GM12878 (cell line): ENCODE data around the gene FAM161A. TPM values are rescaled to one million over a fixed set of nuclear protein-coding genes. Genes with fewer than 3 reads are reported as not detected.
A peak's percentile ranks its signal among the peaks of the same experiment; 100 is the strongest.

Source experiments
- ATAC-seq: fragments of 200-7000 bp; cut with Tn5 transposase; 3 replicates; pipeline ENCODE4 v1.9.1; 2020; ENCODE audit warnings: mild to moderate bottlenecking, moderate library complexity
- BruUV-seq: library from RNA; stranded (reverse); fragments of 400-500 nt; replicated peaks from 2 replicates; lab custom pipeline; 2021; lab: Mats Ljungman, UMichigan
- CTCF ChIA-PET: fragments of 300-600 bp; sonication (Branson Sonifier 250); formaldehyde crosslinking; extraction: SDS; loops from one replicate; lab custom pipeline; 2021; ENCODE audit warnings: inconsistent platforms; lab: Yijun Ruan, JAX
- POLR2A ChIA-PET: fragments of 350-600 bp; formaldehyde crosslinking; extraction: SDS; loops from one replicate; lab custom pipeline; 2021; ENCODE audit warnings: inconsistent platforms; lab: Charles Lee
- RAD21 ChIA-PET: fragments of 300-600 bp; sonication (Branson Sonifier 250); formaldehyde crosslinking; loops from one replicate; lab custom pipeline; 2023; ENCODE audit warnings: antibody characterized with exemption; ENCODE audit not compliant: unreplicated experiment; lab: Charles Lee
- SMC1A ChIA-PET: fragments of 300-600 bp; sonication (Branson Sonifier 250); formaldehyde crosslinking; loops from one replicate; lab custom pipeline; 2023; ENCODE audit not compliant: unreplicated experiment, uncharacterized antibody; lab: Charles Lee
- DNase-seq: peaks from one replicate; pipeline ENCODE4 v3.0.0-alpha.2; 2011; ENCODE audit warnings: low read depth, low spot score
- FAIRE-seq: peaks from 3 replicates; lab custom pipeline; 2011; peaks lifted over from hg19 to GRCh38; lab: Jason Lieb, UNC
- H2AFZ ChIP-seq: 2 replicates; pipeline ENCODE4 v1.6.0; 2011; ENCODE audit warnings: low read depth, low read length, control low read depth; ENCODE audit not compliant: control insufficient read depth
- H3K27ac ChIP-seq: 2 replicates; pipeline ENCODE4 v1.5.1; 2011; ENCODE audit warnings: control low read depth; ENCODE audit not compliant: control insufficient read depth, insufficient read depth
- H3K27me3 ChIP-seq, 2 experiments: replicated peaks in 1 of 2; 2 replicates each; pipeline versions ENCODE4 v1.6.0 to v1.6.1; 2011; ENCODE audit warnings: low read length in 1 of 2; ENCODE audit not compliant: control insufficient read depth in 2 of 2, insufficient read depth in 2 of 2
- H3K36me3 ChIP-seq, 2 experiments: 2 replicates each; pipeline ENCODE4 v1.5.1; 2011; ENCODE audit warnings: low read length in 1 of 2; ENCODE audit not compliant: control insufficient read depth in 2 of 2, insufficient read depth in 2 of 2
- H3K4me1 ChIP-seq: 2 replicates; pipeline ENCODE4 v1.6.1; 2011; ENCODE audit warnings: mild to moderate bottlenecking, low read length, moderate library complexity, mixed read lengths; ENCODE audit not compliant: control insufficient read depth, insufficient read depth
- H3K4me2 ChIP-seq: 2 replicates; pipeline ENCODE4 v1.6.0; 2011; ENCODE audit warnings: control low read depth; ENCODE audit not compliant: control insufficient read depth, insufficient read depth
- H3K4me3 ChIP-seq: fragments of 200-600 bp; sonication (generic); 2 replicates; pipeline ENCODE4 v1.5.1; 2016
- H3K79me2 ChIP-seq: 2 replicates; pipeline ENCODE4 v1.6.0; 2011; ENCODE audit warnings: low read length; ENCODE audit not compliant: control insufficient read depth, insufficient read depth
- H3K9ac ChIP-seq: 2 replicates; pipeline ENCODE4 v1.8.0; 2011; ENCODE audit warnings: low read length, control low read depth, mixed read lengths; ENCODE audit not compliant: control insufficient read depth, insufficient read depth
- H3K9me3 ChIP-seq: replicated peaks from 3 replicates; pipeline ENCODE4 v1.5.1; 2011; ENCODE audit warnings: mild to moderate bottlenecking, low read length; ENCODE audit not compliant: control insufficient read depth, insufficient read depth
- H4K20me1 ChIP-seq: 2 replicates; pipeline ENCODE4 v1.6.0; 2011; ENCODE audit not compliant: control insufficient read depth, insufficient read depth
- BACH1 ChIP-seq: fragments of 450-650 bp; IDR thresholded peaks from 2 replicates; pipeline ENCODE4 v1.6.1; 2017; ENCODE audit warnings: mild to moderate bottlenecking, borderline replicate concordance
- BCLAF1 ChIP-seq: fragments of 450-650 bp; IDR thresholded peaks from 2 replicates; pipeline ENCODE4 v1.6.1; 2017; ENCODE audit warnings: antibody characterized with exemption, mild to moderate bottlenecking, moderate library complexity
- E2F4 ChIP-seq: IDR thresholded peaks from 2 replicates; pipeline ENCODE4 v1.6.1; 2012; ENCODE audit warnings: low read depth, low read length, improper control_type of control experiment
- GATAD2B ChIP-seq: fragments of 450-650 bp; conservative IDR thresholded peaks from 2 replicates; pipeline ENCODE4 v1.6.1; 2017; ENCODE audit warnings: low read depth, mild to moderate bottlenecking, moderate library complexity
- JUND ChIP-seq: IDR thresholded peaks from 2 replicates; pipeline ENCODE4 v1.6.1; 2012; ENCODE audit warnings: low read depth, mild to moderate bottlenecking, low read length, improper control_type of control experiment, moderate library complexity
- POLR2AphosphoS2 ChIP-seq: IDR thresholded peaks from 2 replicates; pipeline ENCODE4 v1.6.1; 2011; ENCODE audit warnings: low read depth, mild to moderate bottlenecking, low read length, improper control_type of control experiment, moderate library complexity
- RUNX3 ChIP-seq: IDR thresholded peaks from 2 replicates; pipeline ENCODE4 v1.6.1; 2012; ENCODE audit warnings: low read length, inconsistent platforms
- ZBTB33 ChIP-seq: fragments of 450-650 bp; IDR thresholded peaks from 2 replicates; pipeline ENCODE4 v1.6.1; 2017; ENCODE audit warnings: mild to moderate bottlenecking
- WGBS: methylation state at CpG from one replicate; pipeline ENCODE4 v1.1.6; 2016; ENCODE audit warnings: low lambda C conversion rate; ENCODE audit not compliant: insufficient replicate concordance, insufficient coverage; ENCODE audit errors: missing lambda C conversion rate; 5-methylcytosine and 5-hydroxymethylcytosine counted together
- in situ Hi-C: fragments of 300-500 bp; cut with MboI; formaldehyde crosslinking; loops from 9 replicates; pipeline ENCODE4 v1.14.3; 2018; ENCODE audit warnings: mixed read lengths
- intact Hi-C: fragments of 100-400 bp; cut with micrococcal nuclease; formaldehyde crosslinking; loops from one replicate; pipeline ENCODE4 v1.14.2; 2022; ENCODE audit not compliant: unreplicated experiment
- polyA plus RNA-seq, 11 experiments: library from polyadenylated mRNA; depleted of rRNA in 4 of 11; unstranded in 6 of 11; stranded (reverse) in 5 of 11; fragments of >200 nt; fragmentation: Nextera tagmentation in 4 of 11; fragmentation: Illumina TruSeq in 1 of 11; extraction: Ambion mirVana in 4 of 11; extraction: Trizol in 1 of 11; gene quantifications; 1 replicate in 1 of 11; 2 replicates in 10 of 11; pipeline versions ENCODE4 v1.2.1 to v1.2.3, GENCODE V29; 2011 to 2016; ENCODE audit warnings: inconsistent platforms in 2 of 11, missing spikeins in 2 of 11, low read depth in 1 of 11
- total RNA-seq, 4 experiments: library from RNA; depleted of rRNA in 3 of 4; stranded (reverse); fragments of >200 nt in 3 of 4; fragmentation: Illumina TruSeq in 1 of 4; extraction: Trizol in 1 of 4; gene quantifications; 2 replicates each; pipeline versions ENCODE4 v1.2.1 to v1.2.3, GENCODE V29; 2013 to 2021
- TF ChIP-seq, protein P1 (sequence below): fragments of 450-650 bp; conservative IDR thresholded peaks from 2 replicates; pipeline ENCODE4 v1.6.1; 2017; ENCODE audit warnings: mild to moderate bottlenecking, moderate library complexity
- TF ChIP-seq, protein P2 (sequence below): fragments of 150-350 bp; IDR thresholded peaks from 2 replicates; pipeline ENCODE4 v1.6.1; 2016; ENCODE audit warnings: low read depth, low read length

FAM161A gene
- total and polyA plus RNA-seq, 10 of the 15 experiments (the other 5 are each of a cell fraction or from before 2014, with no cell fraction given): 2.2 to 12.2 (median 8.9) TPM

GRCh38 chr2:61775956-61776570, 77.8 kb downstream of the FAM161A start:
- in situ Hi-C loops: no loop called here
- no peaks in the 10 kb centered on the region for H3K27me3 ChIP-seq
- ChIA-PET RAD21 (interaction anchor here (1.6 kb wide), 1 partner anchor 68 kb away, joined by 5 read pairs; no protein-coding TSS in a partner anchor), CTCF (interaction anchor here (0.7 to 1.5 kb wide), 3 partner anchors 10 to 39 kb away, joined by 3 to 4 read pairs (median 3); no protein-coding TSS in a partner anchor), POLR2A (interaction anchor here (1.3 kb wide), 1 partner anchor 9 kb away, joined by 3 read pairs; no protein-coding TSS in a partner anchor), SMC1A (interaction anchor here (0.8 to 1.6 kb wide), 7 partner anchors 9 to 75 kb away, joined by 3 to 6 read pairs (median 4); no protein-coding TSS in a partner anchor)
- ATAC-seq (peak; percentile 97), DNase-seq (peak; percentile 65), FAIRE-seq (peak; percentile 76)
- H3K27ac ChIP-seq: peak overlapping the region; percentile 86
- peaks cover 17% of the 10 kb centered on the region for H3K4me1 ChIP-seq
- intact Hi-C loops: no loop called here
- peak overlapping the region; percentile 77 for H2AFZ ChIP-seq
- no peaks in the 10 kb centered on the region for H3K79me2 ChIP-seq
- H3K9ac ChIP-seq: peak overlapping the region; percentile 40; the same call in 1 of the 2 replicates
- peak overlapping the region; percentile 30; the same call in 1 of the 2 replicates for H3K4me3 ChIP-seq
- BruUV-seq: no TSS peak
- no peaks in the 10 kb centered on the region for H3K36me3 ChIP-seq
- H4K20me1 ChIP-seq: no peaks in the 10 kb centered on the region
- H3K9me3 ChIP-seq: no peaks in the 10 kb centered on the region
- H3K4me2 ChIP-seq: peak overlapping the region; percentile 98
- WGBS: 61% methylated on average over 8 of the region's 8 CpGs
- TF ChIP-seq E2F4 (no peak), ZBTB33 (no peak), GATAD2B (no peak; the same call in 1 of the 2 replicates), BACH1 (no peak; the same call in 1 of the 2 replicates), JUND (no peak), BCLAF1 (no peak), RUNX3 (peak; percentile 90), POLR2AphosphoS2 (no peak)
- TF ChIP-seq, protein P1, sequence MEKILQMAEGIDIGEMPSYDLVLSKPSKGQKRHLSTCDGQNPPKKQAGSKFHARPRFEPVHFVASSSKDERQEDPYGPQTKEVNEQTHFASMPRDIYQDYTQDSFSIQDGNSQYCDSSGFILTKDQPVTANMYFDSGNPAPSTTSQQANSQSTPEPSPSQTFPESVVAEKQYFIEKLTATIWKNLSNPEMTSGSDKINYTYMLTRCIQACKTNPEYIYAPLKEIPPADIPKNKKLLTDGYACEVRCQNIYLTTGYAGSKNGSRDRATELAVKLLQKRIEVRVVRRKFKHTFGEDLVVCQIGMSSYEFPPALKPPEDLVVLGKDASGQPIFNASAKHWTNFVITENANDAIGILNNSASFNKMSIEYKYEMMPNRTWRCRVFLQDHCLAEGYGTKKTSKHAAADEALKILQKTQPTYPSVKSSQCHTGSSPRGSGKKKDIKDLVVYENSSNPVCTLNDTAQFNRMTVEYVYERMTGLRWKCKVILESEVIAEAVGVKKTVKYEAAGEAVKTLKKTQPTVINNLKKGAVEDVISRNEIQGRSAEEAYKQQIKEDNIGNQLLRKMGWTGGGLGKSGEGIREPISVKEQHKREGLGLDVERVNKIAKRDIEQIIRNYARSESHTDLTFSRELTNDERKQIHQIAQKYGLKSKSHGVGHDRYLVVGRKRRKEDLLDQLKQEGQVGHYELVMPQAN: no peak
- TF ChIP-seq, protein P2, sequence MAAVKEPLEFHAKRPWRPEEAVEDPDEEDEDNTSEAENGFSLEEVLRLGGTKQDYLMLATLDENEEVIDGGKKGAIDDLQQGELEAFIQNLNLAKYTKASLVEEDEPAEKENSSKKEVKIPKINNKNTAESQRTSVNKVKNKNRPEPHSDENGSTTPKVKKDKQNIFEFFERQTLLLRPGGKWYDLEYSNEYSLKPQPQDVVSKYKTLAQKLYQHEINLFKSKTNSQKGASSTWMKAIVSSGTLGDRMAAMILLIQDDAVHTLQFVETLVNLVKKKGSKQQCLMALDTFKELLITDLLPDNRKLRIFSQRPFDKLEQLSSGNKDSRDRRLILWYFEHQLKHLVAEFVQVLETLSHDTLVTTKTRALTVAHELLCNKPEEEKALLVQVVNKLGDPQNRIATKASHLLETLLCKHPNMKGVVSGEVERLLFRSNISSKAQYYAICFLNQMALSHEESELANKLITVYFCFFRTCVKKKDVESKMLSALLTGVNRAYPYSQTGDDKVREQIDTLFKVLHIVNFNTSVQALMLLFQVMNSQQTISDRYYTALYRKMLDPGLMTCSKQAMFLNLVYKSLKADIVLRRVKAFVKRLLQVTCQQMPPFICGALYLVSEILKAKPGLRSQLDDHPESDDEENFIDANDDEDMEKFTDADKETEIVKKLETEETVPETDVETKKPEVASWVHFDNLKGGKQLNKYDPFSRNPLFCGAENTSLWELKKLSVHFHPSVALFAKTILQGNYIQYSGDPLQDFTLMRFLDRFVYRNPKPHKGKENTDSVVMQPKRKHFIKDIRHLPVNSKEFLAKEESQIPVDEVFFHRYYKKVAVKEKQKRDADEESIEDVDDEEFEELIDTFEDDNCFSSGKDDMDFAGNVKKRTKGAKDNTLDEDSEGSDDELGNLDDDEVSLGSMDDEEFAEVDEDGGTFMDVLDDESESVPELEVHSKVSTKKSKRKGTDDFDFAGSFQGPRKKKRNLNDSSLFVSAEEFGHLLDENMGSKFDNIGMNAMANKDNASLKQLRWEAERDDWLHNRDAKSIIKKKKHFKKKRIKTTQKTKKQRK: no peak
